Liver (tissue), 9 donors: ENCODE results near the gene SLC18A3. TPM values are rescaled to one million over a fixed set of nuclear protein-coding genes. Genes with fewer than 3 reads are reported as not detected.

Experiments
- DNase-seq: peaks from one replicate; pipeline ENCODE4 v3.0.0-alpha.2; 2017; ENCODE audit warnings: low spot score
- H3K27ac ChIP-seq, 2 donors: one replicate each; pipeline ENCODE4 v1.7.0; 2013; ENCODE audit warnings: inconsistent platforms in 2 of 2, low read length in 2 of 2, control low read depth in 1 of 2, low read depth in 1 of 2, mild to moderate bottlenecking in 1 of 2
- H3K27me3 ChIP-seq, 4 donors: one replicate each; pipeline versions ENCODE4 v1.6.1 to v1.7.0; 2013; ENCODE audit warnings: low read length in 3 of 4, inconsistent platforms in 1 of 4, mild to moderate bottlenecking in 1 of 4, moderate library complexity in 1 of 4; ENCODE audit not compliant: control insufficient read depth in 4 of 4, insufficient read depth in 4 of 4
- H3K36me3 ChIP-seq, 4 donors: one replicate each; pipeline versions ENCODE4 v1.6.1 to v1.7.0; 2013; ENCODE audit warnings: low read length in 3 of 4, mild to moderate bottlenecking in 3 of 4, low read depth in 1 of 4, moderate library complexity in 1 of 4; ENCODE audit not compliant: control insufficient read depth in 4 of 4, insufficient read depth in 3 of 4
- H3K4me1 ChIP-seq, 4 donors: one replicate each; pipeline versions ENCODE4 v1.6.1 to v1.7.0; 2013; ENCODE audit warnings: low read length in 3 of 4, mild to moderate bottlenecking in 3 of 4, moderate library complexity in 1 of 4; ENCODE audit not compliant: control insufficient read depth in 4 of 4, insufficient read depth in 4 of 4
- H3K4me3 ChIP-seq, 3 donors: one replicate each; pipeline versions ENCODE4 v1.6.1 to v1.7.0; 2013; ENCODE audit warnings: low read length in 3 of 3, control low read depth in 1 of 3, low read depth in 1 of 3, mild to moderate bottlenecking in 1 of 3
- H3K9ac ChIP-seq, 2 donors: one replicate each; pipeline ENCODE4 v1.7.0; 2013; ENCODE audit warnings: low read length in 2 of 2, mild to moderate bottlenecking in 2 of 2, moderate library complexity in 2 of 2, control low read depth in 1 of 2, low read depth in 1 of 2
- H3K9me3 ChIP-seq, 4 donors: one replicate each; pipeline versions ENCODE4 v1.6.1 to v1.7.0; 2013; ENCODE audit warnings: low read length in 3 of 4; ENCODE audit not compliant: control insufficient read depth in 4 of 4
- ATF3 ChIP-seq: IDR thresholded peaks from 2 replicates; pipeline ENCODE4 v1.6.1; 2016; ENCODE audit warnings: antibody characterized with exemption
- CTCF ChIP-seq: fragments of 150-350 bp; IDR thresholded peaks from 2 replicates; pipeline ENCODE4 v1.5.1; 2017; ENCODE audit warnings: improper control_type of control experiment, low read depth, low read length; ENCODE audit not compliant: missing input control
- EGR1 ChIP-seq, 2 donors: IDR thresholded peaks; 2 replicates each; pipeline ENCODE4 v1.6.1; 2016 to 2018; ENCODE audit warnings: antibody characterized with exemption in 2 of 2, low read depth in 2 of 2
- FOXA2 ChIP-seq: IDR thresholded peaks from 2 replicates; pipeline ENCODE4 v1.6.1; 2016; ENCODE audit warnings: antibody characterized with exemption
- GABPA ChIP-seq, 2 donors: IDR thresholded peaks in 1 of 2; conservative IDR thresholded peaks in 1 of 2; 2 replicates each; pipeline ENCODE4 v1.6.1; 2016; ENCODE audit warnings: antibody characterized with exemption in 2 of 2, mild to moderate bottlenecking in 1 of 2, moderate library complexity in 1 of 2
- HNF4A ChIP-seq, 2 donors: conservative IDR thresholded peaks; 2 replicates each; pipeline ENCODE4 v1.6.1; 2016; ENCODE audit warnings: antibody characterized with exemption in 2 of 2, mild to moderate bottlenecking in 2 of 2
- HNF4G ChIP-seq: IDR thresholded peaks from 2 replicates; pipeline ENCODE4 v1.6.1; 2016; ENCODE audit warnings: antibody characterized with exemption
- JUND ChIP-seq, 2 donors: IDR thresholded peaks; 2 replicates each; pipeline ENCODE4 v1.6.1; 2016; ENCODE audit warnings: antibody characterized with exemption in 2 of 2
- MAX ChIP-seq: IDR thresholded peaks from 2 replicates; pipeline ENCODE4 v1.6.1; 2016; ENCODE audit warnings: antibody characterized with exemption
- NR2F2 ChIP-seq: IDR thresholded peaks from 2 replicates; pipeline ENCODE4 v1.6.1; 2016; ENCODE audit warnings: antibody characterized with exemption
- RAD21 ChIP-seq, 2 donors: IDR thresholded peaks; 2 replicates each; pipeline ENCODE4 v1.6.1; 2016; ENCODE audit warnings: antibody characterized with exemption in 2 of 2, mild to moderate bottlenecking in 2 of 2
- RXRA ChIP-seq, 2 donors: IDR thresholded peaks; 2 replicates each; pipeline ENCODE4 v1.6.1; 2017 to 2018; ENCODE audit warnings: antibody characterized with exemption in 2 of 2, mild to moderate bottlenecking in 1 of 2
- ZBTB33 ChIP-seq: IDR thresholded peaks from 2 replicates; pipeline ENCODE4 v1.6.1; 2016; ENCODE audit warnings: antibody characterized with exemption
- WGBS: extraction: QIAGEN DNeasy Blood & Tissue Kit; methylation state at CpG from one replicate; pipeline ENCODE4 v1.1.7; 2013; 5-methylcytosine and 5-hydroxymethylcytosine counted together
- polyA plus RNA-seq, 2 donors: library from polyadenylated mRNA; stranded (reverse) in 1 of 2; unstranded in 1 of 2; fragments of 200-250 nt in 1 of 2; fragments of >200 nt in 1 of 2; fragmentation: Nextera tagmentation in 1 of 2; extraction: Ambion mirVana in 1 of 2; gene quantifications; one replicate each; pipeline versions ENCODE4 v1.2.1 to v1.2.3, GENCODE V29; 2013 to 2015
- total RNA-seq, 2 donors: library from RNA; depleted of rRNA; stranded (reverse); fragments of >200 nt; gene quantifications; one replicate each; pipeline ENCODE4 v1.2.3, GENCODE V29; 2014
- donor health status: healthy.
- donor health status: healthy.
- donor health status: healthy.
- donor health status: healthy.
- donor health status: healthy.

SLC18A3 gene
- total and polyA plus RNA-seq, 4 donors: not detected

GRCh38 chr10:49567810-49568209 lies 42.3 kb upstream of the SLC18A3 start:
- no peaks in the 10 kb centered on the region for H3K36me3 ChIP-seq
- peaks cover 0 to 8% (median 0%) of the 10 kb centered on the region in 4 donors for H3K27me3 ChIP-seq
- H3K27ac ChIP-seq: no peak overlapping the region
- 82% methylated on average over 1 of the region's 1 CpG for WGBS
- no peaks in the 10 kb centered on the region for H3K4me1 ChIP-seq
- TF ChIP-seq MAX (no peak), CTCF (no peak), RAD21 (IDR thresholded peaks at IDR 0.05) (no peak), ATF3 (no peak), NR2F2 (no peak), HNF4A (conservative IDR thresholded peaks at IDR 0.05) (no peak), GABPA (IDR thresholded peaks at IDR 0.05 in 1 of 2, conservative IDR thresholded peaks at IDR 0.05 in 1 of 2) (no peak), RXRA (IDR thresholded peaks at IDR 0.05) (no peak), EGR1 (IDR thresholded peaks at IDR 0.05; ENCODE audit: low read depth in 2 of 2) (no peak), FOXA2 (no peak)
- peaks cover 0 to 8% (median 4%) of the 10 kb centered on the region in 4 donors for H3K9me3 ChIP-seq
- H3K9ac ChIP-seq: no peak overlapping the region
- H3K4me3 ChIP-seq: no peak overlapping the region
- DNase-seq: no peak

GRCh38 chr10:49568235-49568634 lies 41.9 kb upstream of the SLC18A3 start:
- no peak overlapping the region for H3K27ac ChIP-seq
- H3K27me3 ChIP-seq: peaks cover 0 to 8% (median 0%) of the 10 kb centered on the region in 4 donors
- WGBS: 67% methylated on average over 2 of the region's 2 CpGs
- H3K4me3 ChIP-seq: no peak overlapping the region
- TF ChIP-seq GABPA (IDR thresholded peaks at IDR 0.05 in 1 of 2, conservative IDR thresholded peaks at IDR 0.05 in 1 of 2): no peak
- TF ChIP-seq MAX: no peak
- TF ChIP-seq ATF3: no peak
- TF ChIP-seq JUND (IDR thresholded peaks at IDR 0.05): no peak
- no peak for TF ChIP-seq HNF4G
- TF ChIP-seq ZBTB33: no peak
- TF ChIP-seq CTCF: no peak
- no peak for TF ChIP-seq RXRA (IDR thresholded peaks at IDR 0.05)
- no peak for TF ChIP-seq FOXA2
- no peaks in the 10 kb centered on the region for H3K36me3 ChIP-seq
- no peaks in the 10 kb centered on the region for H3K4me1 ChIP-seq
- no peak overlapping the region for H3K9ac ChIP-seq
- H3K9me3 ChIP-seq: peaks cover 0 to 8% (median 4%) of the 10 kb centered on the region in 4 donors
- no peak for DNase-seq
